AG10803 (cell line): Measurements from ENCODE around the gene GAREM1.

Experiments used
- DNase-seq: peaks from one replicate; pipeline ENCODE4 v3.0.0; 2010; ENCODE audit warnings: low read depth
- H3K4me3 ChIP-seq: 2 replicates; pipeline ENCODE4 v1.5.1; 2011; ENCODE audit warnings: mild to moderate bottlenecking, low read length, control low read depth
- CTCF ChIP-seq: conservative IDR thresholded peaks from 2 replicates; pipeline ENCODE4 v1.5.1; 2011; ENCODE audit warnings: mild to moderate bottlenecking, low read length, control low read depth, inconsistent platforms

GAREM1 gene

GRCh38 chr18:32252141-32252860 lies 218.4 kb downstream of the GAREM1 start:
- no peak overlapping the region for H3K4me3 ChIP-seq
- no peak for TF ChIP-seq CTCF
- DNase-seq = no peak

DNA sequence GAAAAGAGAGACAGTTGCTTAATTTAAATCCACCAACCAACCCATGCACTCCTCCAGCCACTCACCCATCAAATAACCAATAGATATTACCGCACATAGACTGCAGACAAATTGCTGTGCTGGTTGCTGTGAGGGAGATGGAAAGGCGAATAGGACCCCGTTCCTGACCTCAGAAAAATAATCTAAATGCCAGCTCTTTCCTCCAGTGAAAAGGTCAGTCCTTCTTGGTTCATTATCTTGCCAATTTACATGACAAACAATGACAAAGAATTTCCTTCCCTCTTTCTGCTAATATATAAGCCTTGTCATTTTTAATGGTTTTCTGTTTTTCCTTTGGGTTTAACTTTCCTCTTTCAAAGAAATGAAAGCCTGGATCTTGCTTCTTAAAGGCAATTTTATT lies 219.2 kb downstream of the GAREM1 start:
- H3K4me3 ChIP-seq = no peak overlapping the region
- no peak for TF ChIP-seq CTCF

GRCh38 chr18:32249147-32249929 lies 221.3 kb downstream of the GAREM1 start:
- no peak for TF ChIP-seq CTCF
- no peak for DNase-seq
- H3K4me3 ChIP-seq = no peak overlapping the region

More for the DNA sequence above, 219.2 kb downstream of the GAREM1 start:
- DNase-seq = no peak

GRCh38 chr18:32244881-32245280 lies 225.8 kb downstream of the GAREM1 start:
- no peak for TF ChIP-seq CTCF
- DNase-seq = no peak
- H3K4me3 ChIP-seq = no peak overlapping the region

GRCh38 chr18:32243358-32243757 lies 227.3 kb downstream of the GAREM1 start:
- no peak for TF ChIP-seq CTCF
- no peak for DNase-seq
- H3K4me3 ChIP-seq = no peak overlapping the region

GRCh38 chr18:32242395-32242794 lies 228.3 kb downstream of the GAREM1 start:
- no peak overlapping the region for H3K4me3 ChIP-seq
- no peak for DNase-seq
- no peak for TF ChIP-seq CTCF
